Spleen (tissue), 11 donors: Measurements from ENCODE around the gene NACA. TPM values are rescaled to one million over a fixed set of nuclear protein-coding genes. Genes with fewer than 3 reads are reported as not detected.
A peak's percentile ranks its signal among the peaks of the same experiment; 100 is the strongest.

Experiments
- DNase-seq: peaks from one replicate; pipeline ENCODE4 v3.0.0-alpha.2; 2020
- H3K27ac ChIP-seq, 8 donors: fragments of 200-600 bp; sonication (generic) in 7 of 8; 1 replicate in 4 of 8; 2 replicates in 4 of 8; pipeline versions ENCODE4 v1.5.0 to v1.8.0; 2016 to 2021; ENCODE audit warnings: inconsistent platforms in 4 of 8, mild to moderate bottlenecking in 4 of 8, moderate library complexity in 1 of 8
- H3K27me3 ChIP-seq, 7 donors: fragments of 200-600 bp; sonication (generic) in 6 of 7; replicated peaks in 1 of 7; 1 replicate in 4 of 7; 2 replicates in 3 of 7; pipeline versions ENCODE4 v1.5.0 to v1.8.0; 2016 to 2021; ENCODE audit warnings: inconsistent platforms in 3 of 7, mild to moderate bottlenecking in 1 of 7
- H3K36me3 ChIP-seq, 6 donors: fragments of 200-600 bp; sonication (generic) in 5 of 6; 1 replicate in 4 of 6; 2 replicates in 2 of 6; pipeline versions ENCODE4 v1.5.0 to v1.8.0; 2016 to 2021; ENCODE audit warnings: inconsistent platforms in 2 of 6
- H3K4me1 ChIP-seq, 6 donors: fragments of 200-600 bp; sonication (generic) in 5 of 6; 1 replicate in 3 of 6; 2 replicates in 3 of 6; pipeline versions ENCODE4 v1.5.0 to v1.8.0; 2016 to 2021; ENCODE audit warnings: inconsistent platforms in 3 of 6
- H3K4me3 ChIP-seq, 8 donors: fragments of 200-600 bp; sonication (generic) in 7 of 8; 1 replicate in 4 of 8; 2 replicates in 4 of 8; pipeline versions ENCODE4 v1.5.0 to v1.8.0; 2016 to 2021; ENCODE audit warnings: inconsistent platforms in 4 of 8, mild to moderate bottlenecking in 4 of 8, moderate library complexity in 2 of 8
- H3K9me3 ChIP-seq, 8 donors: fragments of 200-600 bp; sonication (generic) in 7 of 8; 1 replicate in 4 of 8; 2 replicates in 4 of 8; pipeline versions ENCODE4 v1.5.0 to v1.8.0; 2016 to 2021; ENCODE audit warnings: inconsistent platforms in 4 of 8
- POLR2A ChIP-seq, 3 donors: fragments of 450-650 bp; IDR thresholded peaks; one replicate each; pipeline ENCODE4 v1.5.1; 2017; ENCODE audit warnings: antibody characterized with exemption in 3 of 3, mild to moderate bottlenecking in 1 of 3
- POLR2AphosphoS5 ChIP-seq, 3 donors: sonication (generic); formaldehyde crosslinking; IDR thresholded peaks; one replicate each; pipeline ENCODE4 v1.5.1; 2017; ENCODE audit warnings: antibody characterized with exemption in 3 of 3
- WGBS, 5 donors: extraction: QIAGEN DNeasy Blood & Tissue Kit in 3 of 5; methylation state at CpG; one replicate each; pipeline versions ENCODE4 v1.1.5 to v1.1.7; 2013 to 2018; 5-methylcytosine and 5-hydroxymethylcytosine counted together
- intact Hi-C: fragments of 100-400 bp; cut with DNase I; formaldehyde crosslinking; loops from one replicate; pipeline ENCODE4 v1.15.0; 2023; ENCODE audit warnings: low total_unique reads
- polyA plus RNA-seq, 3 donors: library from polyadenylated mRNA; stranded (reverse); fragments of 200-250 nt; gene quantifications; one replicate each; pipeline ENCODE4 v1.2.1, GENCODE V29; 2013
- total RNA-seq, 7 donors: library from RNA; depleted of rRNA in 3 of 7; stranded (reverse); fragments of >200 nt in 3 of 7; fragmentation: NEBNext Ultra II Directional in 4 of 7; extraction: Animal tissue kit (Norgen Biotek cat#: 25700) in 4 of 7; gene quantifications; one replicate each; pipeline versions ENCODE4 v1.1.0 to v1.2.1, GENCODE V29; 2016 to 2021
- TF ChIP-seq, protein P1 (sequence below), 11 experiments: fragments of 200-600 bp in 7 of 11; fragments of 450-650 bp in 4 of 11; sonication (generic) in 4 of 11; IDR thresholded peaks in 8 of 11; conservative IDR thresholded peaks in 3 of 11; 1 replicate in 7 of 11; 2 replicates in 4 of 11; pipeline versions ENCODE4 v1.4.0 to v1.8.0; 2016 to 2021; ENCODE audit warnings: antibody characterized with exemption in 11 of 11, inconsistent platforms in 4 of 11, mild to moderate bottlenecking in 1 of 11
- donor health status: healthy with polysubstance abuse.
- donor health status: DM: no; HTN: no; CAD: no; lungs with moderate emphysema.
- donor health status: DM: no; HTN: no; CAD: no.
- donor health status: Bipolar disorder and iron deficiency.
- donor health status: healthy.
- donor health status: DM: no; HTN: no; CAD: no.
- donor health status: DM: yes; HTN: yes; CAD: no.

NACA gene
- total and polyA plus RNA-seq, 10 donors: 535 to 3,231 (median 780) TPM

DNA sequence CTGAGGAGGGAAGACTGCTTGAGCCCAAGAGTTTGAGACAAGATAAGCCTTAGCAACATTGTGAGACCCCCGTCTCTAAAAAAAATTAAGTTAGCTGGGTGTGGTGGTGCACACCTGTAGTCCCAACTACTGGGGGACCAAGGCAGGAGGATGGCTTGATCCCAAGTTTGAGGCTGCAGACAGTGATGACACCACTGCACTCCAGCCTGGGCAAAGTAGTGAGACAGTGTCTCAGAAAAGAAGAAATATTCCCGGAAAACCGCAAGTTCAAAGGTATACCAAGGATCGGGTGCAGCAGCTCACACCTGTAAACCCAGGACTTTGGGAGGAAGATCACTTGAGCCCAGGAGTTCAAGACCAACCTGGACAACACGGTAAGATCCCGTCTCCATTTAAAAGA is 42.8 kb downstream of the NACA start:
- Histone ChIP-seq H3K4me3 (no peak overlapping the region), H3K27ac (peak overlapping the region in 4 of 8 donors; percentile 45 to 100 (median 99)), H3K27me3 (no peaks in the 10 kb centered on the region), H3K36me3 (peaks cover 0 to 46% (median 11%) of the 10 kb centered on the region in 6 donors), H3K9me3 (no peaks in the 10 kb centered on the region), H3K4me1 (peaks cover 41 to 100% (median 86%) of the 10 kb centered on the region in 6 donors)
- DNase-seq: peak; percentile 29
- intact Hi-C loops: loop anchor here (5.0 kb wide), 1 partner anchor 35 kb away; the partner anchor contains the start of gene ATP5F1B
- TF ChIP-seq POLR2A (IDR thresholded peaks at IDR 0.05) (no peak), POLR2AphosphoS5 (IDR thresholded peaks at IDR 0.05) (no peak)
- TF ChIP-seq, protein P1, sequence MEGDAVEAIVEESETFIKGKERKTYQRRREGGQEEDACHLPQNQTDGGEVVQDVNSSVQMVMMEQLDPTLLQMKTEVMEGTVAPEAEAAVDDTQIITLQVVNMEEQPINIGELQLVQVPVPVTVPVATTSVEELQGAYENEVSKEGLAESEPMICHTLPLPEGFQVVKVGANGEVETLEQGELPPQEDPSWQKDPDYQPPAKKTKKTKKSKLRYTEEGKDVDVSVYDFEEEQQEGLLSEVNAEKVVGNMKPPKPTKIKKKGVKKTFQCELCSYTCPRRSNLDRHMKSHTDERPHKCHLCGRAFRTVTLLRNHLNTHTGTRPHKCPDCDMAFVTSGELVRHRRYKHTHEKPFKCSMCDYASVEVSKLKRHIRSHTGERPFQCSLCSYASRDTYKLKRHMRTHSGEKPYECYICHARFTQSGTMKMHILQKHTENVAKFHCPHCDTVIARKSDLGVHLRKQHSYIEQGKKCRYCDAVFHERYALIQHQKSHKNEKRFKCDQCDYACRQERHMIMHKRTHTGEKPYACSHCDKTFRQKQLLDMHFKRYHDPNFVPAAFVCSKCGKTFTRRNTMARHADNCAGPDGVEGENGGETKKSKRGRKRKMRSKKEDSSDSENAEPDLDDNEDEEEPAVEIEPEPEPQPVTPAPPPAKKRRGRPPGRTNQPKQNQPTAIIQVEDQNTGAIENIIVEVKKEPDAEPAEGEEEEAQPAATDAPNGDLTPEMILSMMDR (IDR thresholded peaks at IDR 0.05 in 8 of 11, conservative IDR thresholded peaks at IDR 0.05 in 3 of 11): no peak
- WGBS, 5 donors: 77 to 92% (median 89%) methylated on average over 6 of the region's 6 CpGs

DNA sequence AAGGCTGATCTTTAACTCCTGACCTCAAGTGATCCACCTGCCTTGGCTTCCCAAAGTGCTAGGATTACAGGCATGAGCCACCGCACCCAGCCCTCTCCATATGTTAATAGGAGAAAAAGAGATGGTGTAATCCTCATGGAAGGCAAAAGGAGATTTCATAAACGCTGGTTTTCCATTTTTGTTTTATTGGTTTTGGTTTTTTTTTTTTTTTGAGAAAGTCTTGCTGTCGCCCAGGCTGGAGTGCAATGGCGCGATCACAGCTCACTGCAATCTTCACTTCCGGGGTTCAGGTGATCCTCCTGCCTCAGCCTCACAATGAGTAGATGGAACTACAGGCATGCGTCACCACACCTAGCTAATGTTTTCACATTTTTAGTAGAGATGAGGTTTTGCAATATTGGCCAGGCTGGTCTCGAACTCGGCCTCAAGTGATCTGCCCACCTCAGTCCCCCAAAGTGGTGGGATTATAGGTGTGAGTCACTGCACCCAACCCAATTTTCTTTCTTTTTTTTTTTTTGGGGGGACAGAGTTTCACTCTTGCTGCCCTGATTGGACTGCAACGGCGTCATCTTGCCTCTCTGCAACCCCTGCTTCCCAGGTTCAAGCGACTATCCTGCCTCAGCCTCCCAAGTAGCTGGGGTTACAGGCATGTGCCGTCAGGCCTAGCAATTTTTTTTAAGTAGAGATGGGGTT is 45.1 kb downstream of the NACA start:
- H3K27ac ChIP-seq: peak overlapping the region in 1 of 8 donors; percentile 13
- H3K27me3 ChIP-seq: no peaks in the 10 kb centered on the region
- intact Hi-C loops: loop anchor here (5.0 kb wide), 1 partner anchor 33 kb away; the partner anchor contains the start of gene ATP5F1B
- H3K9me3 ChIP-seq: no peaks in the 10 kb centered on the region
- H3K36me3 ChIP-seq: peaks cover 0 to 46% (median 11%) of the 10 kb centered on the region in 6 donors
- no peak overlapping the region for H3K4me3 ChIP-seq
- peak; percentile 23 for DNase-seq
- WGBS, 5 donors: 81 to 91% (median 81%) methylated on average over 13 of the region's 13 CpGs
- peaks cover 35 to 100% (median 85%) of the 10 kb centered on the region in 6 donors for H3K4me1 ChIP-seq
- TF ChIP-seq POLR2AphosphoS5 (IDR thresholded peaks at IDR 0.05) (no peak), POLR2A (IDR thresholded peaks at IDR 0.05) (no peak)
- TF ChIP-seq, protein P1 (IDR thresholded peaks at IDR 0.05 in 8 of 11, conservative IDR thresholded peaks at IDR 0.05 in 3 of 11): no peak

DNA sequence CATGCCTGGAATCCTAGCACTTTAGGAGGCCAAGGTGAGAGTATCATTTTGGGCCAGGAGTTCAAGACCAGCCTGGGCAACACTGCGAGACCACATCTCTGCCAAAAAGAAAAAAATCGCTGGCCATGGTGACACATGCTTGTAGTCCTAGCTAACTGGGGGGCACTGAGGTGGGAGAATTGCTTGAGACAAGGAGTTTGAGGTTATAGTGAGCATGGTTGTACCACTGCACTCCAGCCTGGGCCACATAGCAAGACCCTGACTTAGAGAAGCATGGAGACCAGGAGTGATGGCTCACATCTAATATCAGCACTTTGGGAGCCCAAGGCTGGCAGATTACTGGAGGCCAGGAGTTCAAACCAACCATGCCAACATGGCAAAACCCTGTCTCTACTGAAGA is 46.2 kb downstream of the NACA start:
- peaks cover 0 to 52% (median 11%) of the 10 kb centered on the region in 6 donors for H3K36me3 ChIP-seq
- no peak overlapping the region for H3K4me3 ChIP-seq
- H3K27me3 ChIP-seq: no peaks in the 10 kb centered on the region
- H3K9me3 ChIP-seq: no peaks in the 10 kb centered on the region
- intact Hi-C loops: no loop called here
- DNase-seq: peak; percentile 16
- whole genome bisulfite sequencing, 5 donors: 83 to 91% (median 84%) methylated on average over 2 of the region's 2 CpGs
- peaks cover 40 to 94% (median 79%) of the 10 kb centered on the region in 6 donors for H3K4me1 ChIP-seq
- TF ChIP-seq, protein P1 (IDR thresholded peaks at IDR 0.05 in 8 of 11, conservative IDR thresholded peaks at IDR 0.05 in 3 of 11): no peak
- no peak for TF ChIP-seq POLR2A (IDR thresholded peaks at IDR 0.05)
- no peak for TF ChIP-seq POLR2AphosphoS5 (IDR thresholded peaks at IDR 0.05)
- H3K27ac ChIP-seq: peak overlapping the region in 2 of 8 donors; percentile 12 to 21

DNA sequence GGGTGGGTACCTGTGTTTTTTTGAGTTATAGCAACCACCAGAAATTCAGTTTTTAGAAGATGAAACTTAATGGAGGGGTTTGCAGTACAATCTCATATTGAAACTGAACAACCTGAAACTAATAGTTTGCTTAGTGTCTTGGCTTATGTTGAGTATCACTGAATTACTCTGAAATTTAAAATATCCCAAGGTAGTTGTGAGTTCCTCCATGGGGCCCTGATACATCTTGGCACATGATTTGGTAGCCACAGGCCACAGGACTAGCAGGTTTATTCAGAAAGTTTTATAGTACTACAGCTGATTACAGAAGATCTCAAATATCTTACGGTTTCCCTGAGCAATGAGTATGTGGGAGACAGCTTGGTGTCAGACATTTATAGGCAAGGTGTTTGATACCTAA is 47.4 kb downstream of the NACA start:
- Histone ChIP-seq H3K36me3 (peaks cover 0 to 63% (median 13%) of the 10 kb centered on the region in 6 donors), H3K27me3 (no peaks in the 10 kb centered on the region), H3K9me3 (no peaks in the 10 kb centered on the region), H3K4me1 (peaks cover 39 to 94% (median 77%) of the 10 kb centered on the region in 6 donors), H3K27ac (peak overlapping the region in 1 of 8 donors; percentile 12), H3K4me3 (no peak overlapping the region)
- no peak for DNase-seq
- 62 to 83% (median 74%) methylated on average over 1 of the region's 1 CpG for WGBS, 5 donors
- intact Hi-C loops: no loop called here
- TF ChIP-seq POLR2A (IDR thresholded peaks at IDR 0.05) (no peak), POLR2AphosphoS5 (IDR thresholded peaks at IDR 0.05) (no peak)
- TF ChIP-seq, protein P1 (IDR thresholded peaks at IDR 0.05 in 8 of 11, conservative IDR thresholded peaks at IDR 0.05 in 3 of 11): no peak
